Body of pancreas (tissue), 4 donors: ENCODE data around the gene TIMM10. TPM values are rescaled to one million over a fixed set of nuclear protein-coding genes. Genes with fewer than 3 reads are reported as not detected.

ENCODE experiments used
- ATAC-seq: fragments of 150-250 bp; one replicate; pipeline ENCODE4 v1.9.1; 2016
- DNase-seq, 4 donors: peaks; one replicate each; pipeline ENCODE4 v3.0.0-alpha.2; 2019
- H3K27ac ChIP-seq, 4 donors: fragments of 200-600 bp; sonication (generic); 1 replicate in 3 of 4; 2 replicates in 1 of 4; pipeline versions ENCODE4 v1.5.1 to v1.6.1; 2016 to 2019; ENCODE audit warnings: mild to moderate bottlenecking in 1 of 4, mixed read lengths in 1 of 4, moderate library complexity in 1 of 4
- H3K27me3 ChIP-seq, 2 donors: fragments of 200-600 bp; sonication (generic); one replicate each; pipeline ENCODE4 v1.6.0; 2016; ENCODE audit warnings: mild to moderate bottlenecking in 1 of 2
- H3K36me3 ChIP-seq, 2 donors: fragments of 200-600 bp; sonication (generic); replicated peaks in 1 of 2; 2 replicates each; pipeline ENCODE4 v1.5.1; 2016; ENCODE audit warnings: low read depth in 2 of 2; ENCODE audit not compliant: insufficient read depth in 1 of 2
- H3K4me1 ChIP-seq: fragments of 200-600 bp; sonication (generic); one replicate; pipeline ENCODE4 v1.6.0; 2016
- H3K4me3 ChIP-seq, 2 donors: fragments of 200-600 bp; sonication (generic); 1 replicate in 1 of 2; 2 replicates in 1 of 2; pipeline ENCODE4 v1.5.1; 2016 to 2019
- H3K9me3 ChIP-seq, 3 donors: fragments of 200-600 bp; sonication (generic); 1 replicate in 2 of 3; 2 replicates in 1 of 3; pipeline ENCODE4 v1.5.1; 2016
- POLR2A ChIP-seq, 3 donors: fragments of 450-650 bp; IDR thresholded peaks; one replicate each; pipeline ENCODE4 v1.6.1; 2016; ENCODE audit warnings: antibody characterized with exemption in 3 of 3, mild to moderate bottlenecking in 2 of 3
- WGBS, 2 donors: methylation state at CpG; one replicate each; pipeline ENCODE4 v1.1.5; 2017; 5-methylcytosine and 5-hydroxymethylcytosine counted together
- intact Hi-C: fragments of 100-400 bp; cut with DNase I; formaldehyde crosslinking; loops from one replicate; pipeline ENCODE4 v1.15.1; 2023
- total RNA-seq, 2 donors: library from RNA; depleted of rRNA; stranded (reverse); fragments of >200 nt; gene quantifications; one replicate each; pipeline ENCODE4 v1.1.0, GENCODE V29; 2016
- TF ChIP-seq, protein P1 (sequence below), 7 experiments: fragments of 450-650 bp in 4 of 7; fragments of 200-600 bp in 3 of 7; sonication (generic) in 3 of 7; IDR thresholded peaks; one replicate each; pipeline ENCODE4 v1.5.1; 2016 to 2019; ENCODE audit warnings: antibody characterized with exemption in 7 of 7

TIMM10 gene
- total RNA-seq, 2 donors from 2014 or later: 5.6 to 24.4 TPM

DNA sequence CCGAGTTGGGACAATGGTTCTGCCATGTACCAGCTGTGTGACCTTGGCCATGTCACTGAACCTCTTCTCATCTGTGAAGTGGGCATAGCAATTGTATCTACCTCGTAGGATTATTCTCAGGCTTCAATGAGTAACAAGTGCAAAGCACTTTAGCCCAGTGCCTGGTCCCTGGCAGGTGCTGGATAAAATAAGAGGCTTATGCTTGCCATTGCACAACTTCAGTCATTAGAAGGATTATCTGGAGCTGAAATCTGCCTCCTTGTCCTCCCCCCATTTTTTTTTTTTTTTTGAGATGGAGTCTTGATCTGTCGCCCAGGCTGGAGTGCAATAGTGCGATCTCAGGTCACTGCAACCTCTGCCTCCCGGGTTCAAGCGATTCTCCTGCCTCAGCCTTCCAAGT is 14.0 kb upstream of the TIMM10 start:
- H3K27me3 ChIP-seq: no peaks in the 10 kb centered on the region
- no peak for ATAC-seq
- intact Hi-C loops: no loop called here
- DNase-seq: no peak
- no peak overlapping the region for H3K27ac ChIP-seq
- whole genome bisulfite sequencing, 2 donors: 76 to 91% methylated on average over 6 of the region's 6 CpGs
- H3K9me3 ChIP-seq: no peaks in the 10 kb centered on the region
- no peaks in the 10 kb centered on the region for H3K36me3 ChIP-seq
- H3K4me3 ChIP-seq: no peak overlapping the region
- no peak for TF ChIP-seq POLR2A (IDR thresholded peaks at IDR 0.05)
- TF ChIP-seq, protein P1, sequence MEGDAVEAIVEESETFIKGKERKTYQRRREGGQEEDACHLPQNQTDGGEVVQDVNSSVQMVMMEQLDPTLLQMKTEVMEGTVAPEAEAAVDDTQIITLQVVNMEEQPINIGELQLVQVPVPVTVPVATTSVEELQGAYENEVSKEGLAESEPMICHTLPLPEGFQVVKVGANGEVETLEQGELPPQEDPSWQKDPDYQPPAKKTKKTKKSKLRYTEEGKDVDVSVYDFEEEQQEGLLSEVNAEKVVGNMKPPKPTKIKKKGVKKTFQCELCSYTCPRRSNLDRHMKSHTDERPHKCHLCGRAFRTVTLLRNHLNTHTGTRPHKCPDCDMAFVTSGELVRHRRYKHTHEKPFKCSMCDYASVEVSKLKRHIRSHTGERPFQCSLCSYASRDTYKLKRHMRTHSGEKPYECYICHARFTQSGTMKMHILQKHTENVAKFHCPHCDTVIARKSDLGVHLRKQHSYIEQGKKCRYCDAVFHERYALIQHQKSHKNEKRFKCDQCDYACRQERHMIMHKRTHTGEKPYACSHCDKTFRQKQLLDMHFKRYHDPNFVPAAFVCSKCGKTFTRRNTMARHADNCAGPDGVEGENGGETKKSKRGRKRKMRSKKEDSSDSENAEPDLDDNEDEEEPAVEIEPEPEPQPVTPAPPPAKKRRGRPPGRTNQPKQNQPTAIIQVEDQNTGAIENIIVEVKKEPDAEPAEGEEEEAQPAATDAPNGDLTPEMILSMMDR (IDR thresholded peaks at IDR 0.05): no peak
- peaks cover 8% of the 10 kb centered on the region for H3K4me1 ChIP-seq

DNA sequence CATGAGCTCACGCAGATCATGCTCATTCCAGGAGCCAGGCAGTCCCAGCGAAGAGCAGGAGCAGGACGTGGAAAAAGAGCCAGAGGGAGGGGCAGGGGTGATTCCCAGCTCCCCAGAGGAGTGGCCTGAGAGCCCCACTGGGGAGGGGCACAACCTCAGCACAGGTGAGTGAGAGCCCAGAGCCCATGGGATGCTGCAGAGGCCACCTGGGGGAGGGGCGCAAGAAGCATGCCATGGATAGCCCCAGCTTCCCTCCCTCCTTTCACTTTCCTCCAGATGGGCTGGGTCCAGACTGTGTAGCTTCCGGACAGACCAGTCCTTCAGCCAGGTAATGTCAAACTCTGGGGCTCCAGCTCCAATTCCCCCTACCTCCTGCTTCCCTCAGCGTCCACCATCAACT is 13.0 kb upstream of the TIMM10 start:
- ATAC-seq (no peak), DNase-seq (no peak)
- 38 to 44% methylated on average over 6 of the region's 6 CpGs for WGBS, 2 donors
- Histone ChIP-seq H3K27ac (no peak overlapping the region), H3K27me3 (no peaks in the 10 kb centered on the region), H3K9me3 (no peaks in the 10 kb centered on the region), H3K4me3 (no peak overlapping the region), H3K36me3 (no peaks in the 10 kb centered on the region), H3K4me1 (peaks cover 8% of the 10 kb centered on the region)
- no peak for TF ChIP-seq POLR2A (IDR thresholded peaks at IDR 0.05)
- TF ChIP-seq, protein P1 (IDR thresholded peaks at IDR 0.05): no peak
- intact Hi-C loops: no loop called here

DNA sequence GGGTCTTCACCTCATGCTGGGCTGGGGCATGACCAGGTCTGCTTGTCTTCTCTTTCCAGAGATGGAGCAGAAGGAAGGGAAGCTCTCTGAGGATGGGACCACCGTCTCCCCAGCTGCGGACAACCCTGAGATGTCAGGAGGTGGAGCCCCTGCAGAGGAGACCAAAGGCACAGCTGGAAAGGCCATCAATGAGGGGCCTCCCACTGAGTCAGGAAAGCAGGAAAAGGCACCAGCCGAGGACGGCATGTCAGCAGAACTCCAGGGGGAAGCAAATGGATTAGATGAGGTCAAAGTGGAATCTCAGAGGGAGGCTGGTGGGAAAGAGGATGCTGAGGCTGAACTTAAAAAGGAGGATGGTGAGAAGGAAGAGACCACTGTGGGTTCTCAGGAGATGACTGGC is 12.0 kb upstream of the TIMM10 start:
- TF ChIP-seq, protein P1 (IDR thresholded peaks at IDR 0.05): no peak
- no peak for TF ChIP-seq POLR2A (IDR thresholded peaks at IDR 0.05)
- Histone ChIP-seq H3K4me3 (no peak overlapping the region), H3K4me1 (peaks cover 1% of the 10 kb centered on the region), H3K27me3 (no peaks in the 10 kb centered on the region), H3K36me3 (no peaks in the 10 kb centered on the region), H3K9me3 (no peaks in the 10 kb centered on the region), H3K27ac (no peak overlapping the region)
- intact Hi-C loops: no loop called here
- WGBS, 2 donors: 78 to 88% methylated on average over 4 of the region's 4 CpGs
- ATAC-seq (no peak), DNase-seq (no peak)

DNA sequence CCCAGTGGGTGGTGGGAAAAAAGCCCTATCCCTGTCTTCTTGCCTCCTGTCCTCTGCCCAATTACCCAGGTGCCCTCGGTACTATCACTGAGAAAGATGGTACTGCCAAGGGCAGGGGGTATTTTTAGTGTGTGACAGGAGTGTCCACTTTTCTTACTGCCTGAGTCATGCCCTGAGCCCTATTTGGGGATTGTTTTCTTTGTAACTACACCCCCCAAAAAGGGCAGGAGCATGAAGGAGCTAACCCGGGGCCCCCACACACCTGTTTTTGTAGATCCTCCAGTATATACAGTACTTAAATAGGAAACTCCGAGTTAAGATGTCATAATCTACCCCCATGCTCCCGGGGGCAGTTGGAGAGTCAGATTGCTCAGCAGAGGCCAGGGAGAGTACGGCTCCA is 10.6 kb upstream of the TIMM10 start:
- Histone ChIP-seq H3K27me3 (no peaks in the 10 kb centered on the region), H3K36me3 (no peaks in the 10 kb centered on the region), H3K4me3 (no peak overlapping the region), H3K27ac (no peak overlapping the region), H3K4me1 (no peaks in the 10 kb centered on the region), H3K9me3 (no peaks in the 10 kb centered on the region)
- ATAC-seq (no peak), DNase-seq (no peak)
- intact Hi-C loops: no loop called here
- 81 to 83% methylated on average over 5 of the region's 5 CpGs for WGBS, 2 donors
- TF ChIP-seq, protein P1 (IDR thresholded peaks at IDR 0.05): no peak
- TF ChIP-seq POLR2A (IDR thresholded peaks at IDR 0.05): no peak

DNA sequence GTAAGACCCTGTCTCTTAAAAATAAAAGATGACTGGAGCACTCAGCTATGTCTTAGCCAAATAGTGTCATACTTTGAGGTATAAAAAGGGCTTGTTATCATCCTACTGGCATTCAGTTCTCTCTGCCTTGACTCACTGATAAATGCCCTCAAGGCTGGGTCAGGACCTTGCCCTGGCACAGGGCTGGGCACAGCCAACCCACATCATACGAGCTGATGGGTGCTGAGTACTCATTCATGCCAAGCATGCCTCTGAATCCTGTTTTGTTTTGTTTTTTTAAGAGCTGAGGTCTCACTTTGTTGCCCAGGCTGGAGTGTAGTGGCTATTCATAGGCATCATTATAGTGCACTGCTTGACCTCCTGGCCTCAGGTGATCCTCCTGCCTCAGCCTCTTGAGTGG is 8.8 kb upstream of the TIMM10 start:
- Histone ChIP-seq H3K27ac (no peak overlapping the region), H3K9me3 (no peaks in the 10 kb centered on the region), H3K4me1 (no peaks in the 10 kb centered on the region), H3K27me3 (no peaks in the 10 kb centered on the region), H3K4me3 (no peak overlapping the region), H3K36me3 (no peaks in the 10 kb centered on the region)
- TF ChIP-seq POLR2A (IDR thresholded peaks at IDR 0.05): no peak
- TF ChIP-seq, protein P1 (IDR thresholded peaks at IDR 0.05): no peak
- DNase-seq: no peak
- intact Hi-C loops: no loop called here
- WGBS, 2 donors: 33 to 50% methylated on average over 1 of the region's 1 CpG
- no peak for ATAC-seq
